KMS-11 (cell line): ENCODE results near the gene KCTD12.
"Not testable (repeated sequence)": the region's sequence is repeated elsewhere in the genome, so short reads cannot be mapped to it uniquely, and the experiment has no call there.

Experiments
- H2AFZ ChIP-seq: fragments of 200-600 bp; sonication (generic); 2 replicates; pipeline ENCODE4 v1.6.1; 2016; ENCODE audit warnings: antibody characterized with exemption, mixed run types, low read depth
- H3K27ac ChIP-seq: fragments of 200-600 bp; sonication (generic); 2 replicates; pipeline ENCODE4 v1.6.1; 2016; ENCODE audit warnings: mild to moderate bottlenecking, mixed run types
- H3K27me3 ChIP-seq: fragments of 200-600 bp; sonication (generic); 2 replicates; pipeline ENCODE4 v1.6.1; 2017; ENCODE audit warnings: mild to moderate bottlenecking, low read depth, mixed run types, moderate library complexity; ENCODE audit not compliant: insufficient read depth
- H3K36me3 ChIP-seq: fragments of 200-600 bp; sonication (generic); 2 replicates; pipeline ENCODE4 v1.6.1; 2017; ENCODE audit warnings: mild to moderate bottlenecking, mixed run types; ENCODE audit not compliant: insufficient read depth
- H3K4me1 ChIP-seq: fragments of 200-600 bp; sonication (generic); 2 replicates; pipeline ENCODE4 v1.6.1; 2016; ENCODE audit warnings: mild to moderate bottlenecking, low read depth, mixed run types; ENCODE audit not compliant: poor library complexity, severe bottlenecking
- H3K4me2 ChIP-seq: fragments of 200-600 bp; sonication (generic); 2 replicates; pipeline ENCODE4 v1.7.0; 2016; ENCODE audit warnings: mild to moderate bottlenecking, mixed run types
- H3K4me3 ChIP-seq: fragments of 200-600 bp; sonication (generic); IDR thresholded peaks from 2 replicates; pipeline ENCODE4 v1.6.1; 2017; ENCODE audit warnings: low read depth, low read length, mixed read lengths; ENCODE audit not compliant: insufficient read depth
- H3K79me2 ChIP-seq: fragments of 200-600 bp; sonication (generic); 2 replicates; pipeline ENCODE4 v1.6.1; 2016; ENCODE audit warnings: low read depth, mixed run types; ENCODE audit not compliant: insufficient read depth
- H3K9ac ChIP-seq: fragments of 200-600 bp; sonication (generic); 2 replicates; pipeline ENCODE4 v1.6.1; 2016; ENCODE audit warnings: mild to moderate bottlenecking, mixed run types
- H4K20me1 ChIP-seq: fragments of 200-600 bp; sonication (generic); 2 replicates; pipeline ENCODE4 v1.6.1; 2016; ENCODE audit warnings: mild to moderate bottlenecking, mixed run types; ENCODE audit not compliant: insufficient read depth
- CTCF ChIP-seq: fragments of 200-600 bp; sonication (generic); conservative IDR thresholded peaks from 2 replicates; pipeline ENCODE4 v1.6.1; 2017; ENCODE audit warnings: low read depth, mild to moderate bottlenecking, antibody characterized with exemption, low read length, moderate library complexity, mixed read lengths

The KCTD12 gene

GRCh38 chr13:76929320-76929719, 43.1 kb upstream of the KCTD12 start:
- Histone ChIP-seq H3K4me3 (no peak overlapping the region), H2AFZ (no peak overlapping the region), H3K27ac (no peak overlapping the region), H3K9ac (no peak overlapping the region), H3K4me1 (no peaks in the 10 kb centered on the region), H3K27me3 (no peaks in the 10 kb centered on the region), H3K4me2 (no peak overlapping the region), H4K20me1 (no peaks in the 10 kb centered on the region), H3K79me2 (no peaks in the 10 kb centered on the region), H3K36me3 (no peaks in the 10 kb centered on the region)
- TF ChIP-seq CTCF, result no peak

- no peak overlapping the region for H2AFZ ChIP-seq
- H3K9ac ChIP-seq, result no peak overlapping the region
- no peaks in the 10 kb centered on the region for H3K27me3 ChIP-seq
- no peaks in the 10 kb centered on the region for H3K4me1 ChIP-seq
- H3K27ac ChIP-seq, result no peak overlapping the region
- H3K4me3 ChIP-seq, result no peak overlapping the region
- H3K79me2 ChIP-seq, result no peaks in the 10 kb centered on the region
- no peaks in the 10 kb centered on the region for H3K36me3 ChIP-seq
- TF ChIP-seq CTCF, result no peak
- no peaks in the 10 kb centered on the region for H4K20me1 ChIP-seq
- no peak overlapping the region for H3K4me2 ChIP-seq
These were observed 42.3 kb upstream of the KCTD12 start for GRCh38 chr13:76928456-76928855.

GRCh38 chr13:76927955-76928354, 41.8 kb upstream of the KCTD12 start:
- Histone ChIP-seq H3K9ac (no peak overlapping the region), H3K4me1 (no peaks in the 10 kb centered on the region), H3K4me2 (no peak overlapping the region), H3K27ac (no peak overlapping the region), H3K4me3 (no peak overlapping the region), H2AFZ (no peak overlapping the region), H4K20me1 (no peaks in the 10 kb centered on the region), H3K79me2 (no peaks in the 10 kb centered on the region), H3K36me3 (no peaks in the 10 kb centered on the region), H3K27me3 (no peaks in the 10 kb centered on the region)
- TF ChIP-seq CTCF, result no peak

GRCh38 chr13:76925115-76925514, 38.9 kb upstream of the KCTD12 start:
- H3K36me3 ChIP-seq, result no peaks in the 10 kb centered on the region
- H3K27me3 ChIP-seq, result no peaks in the 10 kb centered on the region
- no peaks in the 10 kb centered on the region for H3K4me1 ChIP-seq
- no peak overlapping the region for H3K9ac ChIP-seq
- no peaks in the 10 kb centered on the region for H4K20me1 ChIP-seq
- no peak overlapping the region for H3K4me2 ChIP-seq
- H3K27ac ChIP-seq, result no peak overlapping the region
- no peak overlapping the region for H3K4me3 ChIP-seq
- no peaks in the 10 kb centered on the region for H3K79me2 ChIP-seq
- TF ChIP-seq CTCF, result no peak
- no peak overlapping the region for H2AFZ ChIP-seq

GRCh38 chr13:76921516-76921915, 35.3 kb upstream of the KCTD12 start:
- no peak overlapping the region for H3K4me2 ChIP-seq
- H3K4me1 ChIP-seq, result no peaks in the 10 kb centered on the region
- no peaks in the 10 kb centered on the region for H3K79me2 ChIP-seq
- no peak for TF ChIP-seq CTCF
- H4K20me1 ChIP-seq, result no peaks in the 10 kb centered on the region
- no peaks in the 10 kb centered on the region for H3K36me3 ChIP-seq
- H3K4me3 ChIP-seq, result no peak overlapping the region
- H2AFZ ChIP-seq, result no peak overlapping the region
- no peak overlapping the region for H3K9ac ChIP-seq
- no peak overlapping the region for H3K27ac ChIP-seq
- H3K27me3 ChIP-seq, result no peaks in the 10 kb centered on the region

GRCh38 chr13:76917755-76918481, 31.7 kb upstream of the KCTD12 start:
- H3K4me2 ChIP-seq, H4K20me1 ChIP-seq, H3K36me3 ChIP-seq, H2AFZ ChIP-seq, H3K4me3 ChIP-seq, H3K27me3 ChIP-seq, H3K9ac ChIP-seq, H3K79me2 ChIP-seq, H3K27ac ChIP-seq, H3K4me1 ChIP-seq: not testable (repeated sequence)
